GM12878 (cell line): ENCODE measurements around the gene ST13. TPM values are rescaled to one million over a fixed set of nuclear protein-coding genes. Genes with fewer than 3 reads are reported as not detected.
A peak's percentile ranks its signal among the peaks of the same experiment; 100 is the strongest.

Experiments used
- ATAC-seq: fragments of 200-7000 bp; cut with Tn5 transposase; 3 replicates; pipeline ENCODE4 v1.9.1; 2020; ENCODE audit warnings: mild to moderate bottlenecking, moderate library complexity
- BruUV-seq: library from RNA; stranded (reverse); fragments of 400-500 nt; replicated peaks from 2 replicates; lab custom pipeline; 2021; lab: Mats Ljungman, UMichigan
- CTCF ChIA-PET: fragments of 300-600 bp; sonication (Branson Sonifier 250); formaldehyde crosslinking; extraction: SDS; loops from one replicate; lab custom pipeline; 2021; ENCODE audit warnings: inconsistent platforms; lab: Yijun Ruan, JAX
- POLR2A ChIA-PET: fragments of 350-600 bp; formaldehyde crosslinking; extraction: SDS; loops from one replicate; lab custom pipeline; 2021; ENCODE audit warnings: inconsistent platforms; lab: Charles Lee
- RAD21 ChIA-PET: fragments of 300-600 bp; sonication (Branson Sonifier 250); formaldehyde crosslinking; loops from one replicate; lab custom pipeline; 2023; ENCODE audit warnings: antibody characterized with exemption; ENCODE audit not compliant: unreplicated experiment; lab: Charles Lee
- SMC1A ChIA-PET: fragments of 300-600 bp; sonication (Branson Sonifier 250); formaldehyde crosslinking; loops from one replicate; lab custom pipeline; 2023; ENCODE audit not compliant: unreplicated experiment, uncharacterized antibody; lab: Charles Lee
- DNase-seq: peaks from one replicate; pipeline ENCODE4 v3.0.0-alpha.2; 2011; ENCODE audit warnings: low read depth, low spot score
- FAIRE-seq: peaks from 3 replicates; lab custom pipeline; 2011; peaks lifted over from hg19 to GRCh38; lab: Jason Lieb, UNC
- H2AFZ ChIP-seq: 2 replicates; pipeline ENCODE4 v1.6.0; 2011; ENCODE audit warnings: low read depth, low read length, control low read depth; ENCODE audit not compliant: control insufficient read depth
- H3K27ac ChIP-seq: 2 replicates; pipeline ENCODE4 v1.5.1; 2011; ENCODE audit warnings: control low read depth; ENCODE audit not compliant: control insufficient read depth, insufficient read depth
- H3K27me3 ChIP-seq, 2 experiments: replicated peaks in 1 of 2; 2 replicates each; pipeline versions ENCODE4 v1.6.0 to v1.6.1; 2011; ENCODE audit warnings: low read length in 1 of 2; ENCODE audit not compliant: control insufficient read depth in 2 of 2, insufficient read depth in 2 of 2
- H3K36me3 ChIP-seq, 2 experiments: 2 replicates each; pipeline ENCODE4 v1.5.1; 2011; ENCODE audit warnings: low read length in 1 of 2; ENCODE audit not compliant: control insufficient read depth in 2 of 2, insufficient read depth in 2 of 2
- H3K4me1 ChIP-seq: 2 replicates; pipeline ENCODE4 v1.6.1; 2011; ENCODE audit warnings: mild to moderate bottlenecking, low read length, moderate library complexity, mixed read lengths; ENCODE audit not compliant: control insufficient read depth, insufficient read depth
- H3K4me2 ChIP-seq: 2 replicates; pipeline ENCODE4 v1.6.0; 2011; ENCODE audit warnings: control low read depth; ENCODE audit not compliant: control insufficient read depth, insufficient read depth
- H3K4me3 ChIP-seq: fragments of 200-600 bp; sonication (generic); 2 replicates; pipeline ENCODE4 v1.5.1; 2016
- H3K79me2 ChIP-seq: 2 replicates; pipeline ENCODE4 v1.6.0; 2011; ENCODE audit warnings: low read length; ENCODE audit not compliant: control insufficient read depth, insufficient read depth
- H3K9ac ChIP-seq: 2 replicates; pipeline ENCODE4 v1.8.0; 2011; ENCODE audit warnings: low read length, control low read depth, mixed read lengths; ENCODE audit not compliant: control insufficient read depth, insufficient read depth
- H3K9me3 ChIP-seq: replicated peaks from 3 replicates; pipeline ENCODE4 v1.5.1; 2011; ENCODE audit warnings: mild to moderate bottlenecking, low read length; ENCODE audit not compliant: control insufficient read depth, insufficient read depth
- H4K20me1 ChIP-seq: 2 replicates; pipeline ENCODE4 v1.6.0; 2011; ENCODE audit not compliant: control insufficient read depth, insufficient read depth
- BCLAF1 ChIP-seq: fragments of 450-650 bp; IDR thresholded peaks from 2 replicates; pipeline ENCODE4 v1.6.1; 2017; ENCODE audit warnings: antibody characterized with exemption, mild to moderate bottlenecking, moderate library complexity
- CREB1 ChIP-seq: IDR thresholded peaks from 2 replicates; pipeline ENCODE4 v1.6.1; 2012; ENCODE audit warnings: low read depth, mild to moderate bottlenecking, inconsistent platforms
- EGR1 ChIP-seq, 2 experiments: IDR thresholded peaks; 1 replicate in 1 of 2; 2 replicates in 1 of 2; pipeline ENCODE4 v1.6.1; 2011 to 2012; ENCODE audit warnings: low read depth in 2 of 2, low read length in 2 of 2, borderline replicate concordance in 1 of 2, mild to moderate bottlenecking in 1 of 2, moderate library complexity in 1 of 2
- FOXK2 ChIP-seq: fragments of 450-650 bp; IDR thresholded peaks from 2 replicates; pipeline ENCODE4 v1.6.1; 2017; ENCODE audit warnings: mild to moderate bottlenecking, moderate library complexity
- MTA3 ChIP-seq: IDR thresholded peaks from 2 replicates; pipeline ENCODE4 v1.6.1; 2012; ENCODE audit warnings: low read length, inconsistent platforms, borderline replicate concordance
- MXI1 ChIP-seq: fragments of 150-350 bp; IDR thresholded peaks from 2 replicates; pipeline ENCODE4 v1.6.1; 2011; ENCODE audit warnings: low read depth, mild to moderate bottlenecking, inconsistent platforms, low read length, improper control_type of control experiment
- SMARCA5 ChIP-seq: fragments of 450-650 bp; IDR thresholded peaks from 2 replicates; pipeline ENCODE4 v1.6.1; 2017; ENCODE audit warnings: mild to moderate bottlenecking
- TAF1 ChIP-seq: IDR thresholded peaks from 2 replicates; pipeline ENCODE4 v1.6.1; 2011; ENCODE audit warnings: mild to moderate bottlenecking, low read depth, low read length, borderline replicate concordance
- TCF12 ChIP-seq: IDR thresholded peaks from 2 replicates; pipeline ENCODE4 v1.6.1; 2011; ENCODE audit warnings: low read depth, mild to moderate bottlenecking, low read length
- USF1 ChIP-seq: IDR thresholded peaks from 2 replicates; pipeline ENCODE4 v1.6.1; 2011; ENCODE audit warnings: borderline replicate concordance, low read depth, mild to moderate bottlenecking, moderate library complexity, mixed read lengths, low read length; ENCODE audit not compliant: insufficient read depth; ENCODE audit errors: extremely low read length
- YY1 ChIP-seq: IDR thresholded peaks from 2 replicates; pipeline ENCODE4 v1.6.1; 2011; ENCODE audit warnings: low read depth, mild to moderate bottlenecking, low read length
- ZBTB33 ChIP-seq: fragments of 450-650 bp; IDR thresholded peaks from 2 replicates; pipeline ENCODE4 v1.6.1; 2017; ENCODE audit warnings: mild to moderate bottlenecking
- ZBTB40 ChIP-seq: fragments of 450-650 bp; IDR thresholded peaks from 2 replicates; pipeline ENCODE4 v1.6.1; 2016; ENCODE audit warnings: mild to moderate bottlenecking, moderate library complexity, borderline replicate concordance
- ZNF622 ChIP-seq: fragments of 450-650 bp; IDR thresholded peaks from 2 replicates; pipeline ENCODE4 v1.6.1; 2017; ENCODE audit warnings: mild to moderate bottlenecking, inconsistent platforms
- in situ Hi-C: fragments of 300-500 bp; cut with MboI; formaldehyde crosslinking; loops from 9 replicates; pipeline ENCODE4 v1.14.3; 2018; ENCODE audit warnings: mixed read lengths
- intact Hi-C: fragments of 100-400 bp; cut with micrococcal nuclease; formaldehyde crosslinking; loops from one replicate; pipeline ENCODE4 v1.14.2; 2022; ENCODE audit not compliant: unreplicated experiment
- polyA plus RNA-seq, 11 experiments: library from polyadenylated mRNA; depleted of rRNA in 4 of 11; unstranded in 6 of 11; stranded (reverse) in 5 of 11; fragments of >200 nt; fragmentation: Nextera tagmentation in 4 of 11; fragmentation: Illumina TruSeq in 1 of 11; extraction: Ambion mirVana in 4 of 11; extraction: Trizol in 1 of 11; gene quantifications; 1 replicate in 1 of 11; 2 replicates in 10 of 11; pipeline versions ENCODE4 v1.2.1 to v1.2.3, GENCODE V29; 2011 to 2016; ENCODE audit warnings: inconsistent platforms in 2 of 11, missing spikeins in 2 of 11, low read depth in 1 of 11
- total RNA-seq, 4 experiments: library from RNA; depleted of rRNA in 3 of 4; stranded (reverse); fragments of >200 nt in 3 of 4; fragmentation: Illumina TruSeq in 1 of 4; extraction: Trizol in 1 of 4; gene quantifications; 2 replicates each; pipeline versions ENCODE4 v1.2.1 to v1.2.3, GENCODE V29; 2013 to 2021

Gene ST13
- total and polyA plus RNA-seq, 10 of the 15 experiments (the other 5 are each of a cell fraction or from before 2014, with no cell fraction given), result 52.5 to 286 (median 181) TPM

- TF ChIP-seq YY1 (peak; percentile 58; the same call in 1 of the 2 replicates), CREB1 (no peak), TAF1 (0 out of 2 replicates have a peak, but pooled peaks have one; percentile 1), TCF12 (no peak), EGR1 (IDR thresholded peaks at IDR 0.05; ENCODE audit: borderline replicate concordance in 1 of 2, low read depth in 2 of 2, low read length in 2 of 2) (no peak), ZNF622 (no peak), BCLAF1 (no peak), ZBTB33 (no peak)
Observed at GRCh38 chr22:40817737-40818136, 38.7 kb downstream of the ST13 start (continued).

- H3K4me3 ChIP-seq, result no peak overlapping the region
- peaks cover 84% of the 10 kb centered on the region for H3K79me2 ChIP-seq
- FAIRE-seq (no peak), ATAC-seq (no peak), DNase-seq (no peak)
- peaks cover 2% of the 10 kb centered on the region; the same call in 1 of the 2 replicates for H3K4me1 ChIP-seq
- no peaks in the 10 kb centered on the region; the same call in 2 of the 3 replicates for H3K9me3 ChIP-seq
- ChIA-PET RAD21 (no interaction called here), CTCF (interaction anchor here (1.1 kb wide), 1 partner anchor 85 kb away, joined by 3 read pairs; no protein-coding TSS in a partner anchor), POLR2A (no interaction called here), SMC1A (interaction anchor here (0.7 to 1.0 kb wide), 2 partner anchors 64 to 1436 kb away, joined by 3 read pairs; no protein-coding TSS in a partner anchor)
- no peaks in the 10 kb centered on the region for H4K20me1 ChIP-seq
- H3K27me3 ChIP-seq, result no peaks in the 10 kb centered on the region
- in situ Hi-C loops, result no loop called here
- no peak overlapping the region for H2AFZ ChIP-seq
- H3K36me3 ChIP-seq, result peaks cover 0 to 3% of the 10 kb centered on the region in 2 experiments; a peak in 1 of 4 replicates
- no peak overlapping the region for H3K27ac ChIP-seq
- intact Hi-C loops, result no loop called here
- BruUV-seq, result no TSS peak
- no peak overlapping the region for H3K4me2 ChIP-seq
- no peak overlapping the region for H3K9ac ChIP-seq
- no peak for TF ChIP-seq FOXK2
- no peak for TF ChIP-seq USF1
- no peak for TF ChIP-seq ZBTB40
- no peak for TF ChIP-seq SMARCA5
- TF ChIP-seq MTA3, result no peak
- no peak for TF ChIP-seq MXI1
Observed at GRCh38 chr22:40813912-40814315, 42.5 kb downstream of the ST13 start.
